Stimulated activated memory B cell treated with anti-CD40 and anti-IgM and Interleukin-4, amounts not matched to agents 10 μg/mL and 1 μg/mL and 100 μg/mL, for 72 hours (primary cell): ENCODE data around the gene PARVA.
A peak's percentile ranks its signal among the peaks of the same experiment; 100 is the strongest.

ENCODE experiments used
- ATAC-seq: fragments of 150-1000 bp; cut with Tn5 transposase; 2 replicates; pipeline ENCODE4 v1.10.0; 2021
- H3K27ac Mint-ChIP-seq: one replicate; pipeline ENCODE4 v1.8.0; 2022; ENCODE audit warnings: mild to moderate bottlenecking, mixed read lengths
- H3K27me3 Mint-ChIP-seq: one replicate; pipeline ENCODE4 v1.8.0; 2022; ENCODE audit warnings: mixed read lengths
- H3K36me3 Mint-ChIP-seq: one replicate; pipeline ENCODE4 v1.8.0; 2022; ENCODE audit warnings: mixed read lengths
- H3K4me1 Mint-ChIP-seq: one replicate; pipeline ENCODE4 v1.8.0; 2022; ENCODE audit warnings: mixed read lengths
- H3K4me3 Mint-ChIP-seq: one replicate; pipeline ENCODE4 v1.8.0; 2022; ENCODE audit warnings: mild to moderate bottlenecking, moderate library complexity, mixed read lengths
- H3K9me3 Mint-ChIP-seq: one replicate; pipeline ENCODE4 v1.8.0; 2022; ENCODE audit warnings: mixed read lengths

The PARVA gene

GRCh38 chr11:12469451-12469850 is 92.1 kb downstream of the PARVA start:
- Mint-ChIP-seq H3K4me1 (no peaks in the 10 kb centered on the region), H3K4me3 (no peak overlapping the region), H3K36me3 (no peaks in the 10 kb centered on the region), H3K27me3 (peaks cover 7% of the 10 kb centered on the region), H3K9me3 (peaks cover 4% of the 10 kb centered on the region), H3K27ac (no peak overlapping the region)
- ATAC-seq = no peak

DNA sequence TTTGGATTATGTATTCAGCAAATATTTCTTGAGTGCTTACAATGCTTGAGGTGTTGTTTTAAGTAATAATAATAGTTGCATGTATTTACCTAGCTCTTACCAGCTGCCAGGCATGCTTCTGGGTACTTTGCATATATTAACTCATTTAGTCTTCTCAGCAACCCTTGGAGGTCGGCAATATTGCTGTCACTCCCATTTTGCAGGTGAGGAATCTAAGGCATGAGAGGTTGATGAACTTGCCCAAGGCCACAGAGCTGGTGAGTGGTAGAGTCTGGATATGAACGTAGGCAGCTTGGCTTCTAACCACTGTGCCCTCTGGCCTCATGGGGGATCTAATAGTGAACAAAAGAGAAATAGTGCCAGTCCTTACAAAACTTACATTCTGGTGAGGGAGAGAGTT is 92.9 kb downstream of the PARVA start:
- peaks cover 3% of the 10 kb centered on the region for H3K9me3 Mint-ChIP-seq
- no peak for ATAC-seq
- no peak overlapping the region for H3K4me3 Mint-ChIP-seq
- no peak overlapping the region for H3K27ac Mint-ChIP-seq
- no peaks in the 10 kb centered on the region for H3K36me3 Mint-ChIP-seq
- no peaks in the 10 kb centered on the region for H3K4me1 Mint-ChIP-seq
- H3K27me3 Mint-ChIP-seq = peaks cover 7% of the 10 kb centered on the region

DNA sequence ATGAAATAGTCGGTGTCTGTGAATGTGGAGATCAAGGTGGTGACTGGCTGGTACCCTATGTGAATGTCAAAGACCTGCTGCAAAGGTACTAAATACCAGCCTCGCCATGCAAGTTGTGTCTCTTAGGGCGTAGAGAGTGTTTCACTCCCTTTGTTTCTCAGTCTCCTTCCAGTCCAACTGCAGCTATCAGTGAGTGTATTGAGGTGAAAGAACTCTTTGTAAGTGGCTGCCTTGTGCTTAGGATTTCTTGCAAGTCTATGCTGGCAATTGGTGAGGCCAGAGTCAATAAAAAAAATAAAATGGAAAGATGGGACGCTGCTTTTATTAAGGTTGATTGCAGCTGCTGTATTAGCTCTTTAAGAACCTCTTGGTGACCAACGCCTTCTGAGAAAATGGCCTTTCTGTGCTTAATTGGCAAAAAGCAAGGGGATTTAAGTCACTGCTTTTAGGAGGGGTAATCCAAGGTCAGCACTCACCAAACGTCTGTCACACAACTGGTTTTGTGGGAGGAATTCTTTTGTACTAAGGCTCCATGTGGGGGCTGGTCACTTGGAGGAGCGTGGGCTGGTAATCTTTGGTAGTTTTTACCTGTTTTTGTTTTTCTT is 95.1 kb downstream of the PARVA start:
- no peak for ATAC-seq
- Mint-ChIP-seq H3K27me3 (peaks cover 7% of the 10 kb centered on the region), H3K36me3 (no peaks in the 10 kb centered on the region), H3K4me3 (no peak overlapping the region), H3K27ac (no peak overlapping the region), H3K9me3 (no peaks in the 10 kb centered on the region), H3K4me1 (no peaks in the 10 kb centered on the region)

- Mint-ChIP-seq H3K27ac (no peak overlapping the region), H3K27me3 (peaks cover 7% of the 10 kb centered on the region), H3K36me3 (no peaks in the 10 kb centered on the region), H3K4me1 (no peaks in the 10 kb centered on the region), H3K9me3 (no peaks in the 10 kb centered on the region), H3K4me3 (no peak overlapping the region)
- ATAC-seq = no peak
Observed at GRCh38 chr11:12473381-12473780, 96.0 kb downstream of the PARVA start.

DNA sequence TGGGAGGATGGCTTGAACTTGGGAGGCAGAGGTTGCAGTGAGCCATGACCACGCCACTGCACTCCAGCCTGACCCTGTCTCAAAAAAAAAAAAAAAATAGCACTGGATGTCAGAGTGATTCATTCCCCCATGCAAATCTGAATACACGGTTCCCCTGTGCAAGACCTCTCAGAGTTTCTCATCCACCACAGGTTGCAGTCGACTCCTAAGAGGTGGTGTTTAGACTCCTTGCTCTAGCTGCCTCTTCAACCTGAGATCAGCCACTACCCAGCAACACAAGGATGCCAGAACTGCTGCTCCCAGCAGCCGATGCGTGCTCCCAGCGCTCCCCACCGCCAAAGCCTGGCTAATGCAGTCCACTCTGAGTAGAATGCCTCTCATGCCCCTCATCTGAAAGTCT is 97.5 kb downstream of the PARVA start:
- Mint-ChIP-seq H3K9me3 (no peaks in the 10 kb centered on the region), H3K4me1 (no peaks in the 10 kb centered on the region), H3K27ac (no peak overlapping the region), H3K4me3 (no peak overlapping the region), H3K27me3 (peaks cover 7% of the 10 kb centered on the region), H3K36me3 (no peaks in the 10 kb centered on the region)
- no peak for ATAC-seq

- H3K27ac Mint-ChIP-seq = no peak overlapping the region
- no peaks in the 10 kb centered on the region for H3K36me3 Mint-ChIP-seq
- H3K9me3 Mint-ChIP-seq = no peaks in the 10 kb centered on the region
- no peak for ATAC-seq
- H3K4me1 Mint-ChIP-seq = no peaks in the 10 kb centered on the region
- H3K27me3 Mint-ChIP-seq = no peaks in the 10 kb centered on the region
- no peak overlapping the region for H3K4me3 Mint-ChIP-seq
Observed at GRCh38 chr11:12478743-12479142, 101.4 kb downstream of the PARVA start.

- ATAC-seq = no peak
- no peak overlapping the region for H3K4me3 Mint-ChIP-seq
- H3K36me3 Mint-ChIP-seq = no peaks in the 10 kb centered on the region
- H3K27ac Mint-ChIP-seq = no peak overlapping the region
- peaks cover 3% of the 10 kb centered on the region for H3K9me3 Mint-ChIP-seq
- H3K4me1 Mint-ChIP-seq = no peaks in the 10 kb centered on the region
- peaks cover 6% of the 10 kb centered on the region for H3K27me3 Mint-ChIP-seq
Observed at GRCh38 chr11:12480401-12480800, 103.0 kb downstream of the PARVA start.

- Mint-ChIP-seq H3K27me3 (peaks cover 6% of the 10 kb centered on the region), H3K4me1 (no peaks in the 10 kb centered on the region), H3K27ac (no peak overlapping the region), H3K36me3 (no peaks in the 10 kb centered on the region), H3K9me3 (peaks cover 3% of the 10 kb centered on the region), H3K4me3 (no peak overlapping the region)
- ATAC-seq = no peak
Observed at GRCh38 chr11:12482839-12483238, 105.5 kb downstream of the PARVA start.

DNA sequence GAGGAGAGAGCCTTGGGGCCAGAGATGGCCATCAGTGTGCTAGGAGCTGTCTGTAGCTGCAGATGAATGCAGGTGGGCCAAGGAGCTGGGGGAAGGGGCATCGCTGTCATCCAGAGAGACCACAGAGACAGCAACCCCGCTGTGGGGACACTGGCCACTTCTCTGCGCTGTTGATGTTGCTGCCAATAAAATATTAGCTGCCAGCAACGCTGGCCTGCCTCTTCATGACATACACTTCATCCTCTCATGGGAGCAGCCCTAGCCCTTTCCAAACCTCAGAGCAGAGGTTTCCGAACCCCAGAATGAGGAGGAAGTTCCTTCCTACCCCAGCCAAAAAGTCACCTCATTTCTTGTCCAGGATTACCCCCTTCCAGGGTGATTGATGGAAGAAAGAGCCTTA is 106.2 kb downstream of the PARVA start:
- no peak for ATAC-seq
- no peak overlapping the region for H3K4me3 Mint-ChIP-seq
- H3K36me3 Mint-ChIP-seq = no peaks in the 10 kb centered on the region
- H3K4me1 Mint-ChIP-seq = no peaks in the 10 kb centered on the region
- no peak overlapping the region for H3K27ac Mint-ChIP-seq
- H3K9me3 Mint-ChIP-seq = peaks cover 6% of the 10 kb centered on the region
- peaks cover 6% of the 10 kb centered on the region for H3K27me3 Mint-ChIP-seq

GRCh38 chr11:12485328-12485727 is 108.0 kb downstream of the PARVA start:
- no peaks in the 10 kb centered on the region for H3K36me3 Mint-ChIP-seq
- no peak for ATAC-seq
- no peak overlapping the region for H3K4me3 Mint-ChIP-seq
- peaks cover 13% of the 10 kb centered on the region for H3K9me3 Mint-ChIP-seq
- H3K27ac Mint-ChIP-seq = no peak overlapping the region
- no peaks in the 10 kb centered on the region for H3K4me1 Mint-ChIP-seq
- peaks cover 6% of the 10 kb centered on the region for H3K27me3 Mint-ChIP-seq

GRCh38 chr11:12489246-12489772 is 111.9 kb downstream of the PARVA start:
- H3K4me3 Mint-ChIP-seq = no peak overlapping the region
- peaks cover 13% of the 10 kb centered on the region for H3K9me3 Mint-ChIP-seq
- no peaks in the 10 kb centered on the region for H3K36me3 Mint-ChIP-seq
- H3K27ac Mint-ChIP-seq = no peak overlapping the region
- peaks cover 6% of the 10 kb centered on the region for H3K27me3 Mint-ChIP-seq
- no peak for ATAC-seq
- no peaks in the 10 kb centered on the region for H3K4me1 Mint-ChIP-seq

DNA sequence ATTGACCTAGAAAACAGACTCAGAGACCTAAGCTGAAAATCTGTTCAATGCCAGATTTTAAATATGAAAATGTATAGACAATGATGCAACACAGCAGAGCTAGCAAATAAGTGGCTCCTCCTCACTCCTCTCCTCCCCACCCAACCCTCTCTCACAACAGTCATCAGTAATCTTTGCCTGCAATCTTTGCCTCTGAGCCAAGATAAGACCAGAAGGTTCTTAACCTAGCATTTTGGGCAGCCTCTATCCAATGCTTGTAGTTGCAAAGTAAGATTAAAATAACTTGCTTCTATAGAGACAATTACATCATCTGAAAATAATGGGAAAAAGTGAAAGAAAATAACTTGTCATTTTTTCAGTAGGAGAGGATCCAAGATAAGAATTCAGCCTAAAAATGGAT is 117.3 kb downstream of the PARVA start:
- no peak for ATAC-seq
- H3K4me3 Mint-ChIP-seq = no peak overlapping the region
- H3K27me3 Mint-ChIP-seq = no peaks in the 10 kb centered on the region
- H3K4me1 Mint-ChIP-seq = no peaks in the 10 kb centered on the region
- no peak overlapping the region for H3K27ac Mint-ChIP-seq
- H3K36me3 Mint-ChIP-seq = no peaks in the 10 kb centered on the region
- no peaks in the 10 kb centered on the region for H3K9me3 Mint-ChIP-seq

- Mint-ChIP-seq H3K27ac (no peak overlapping the region), H3K4me1 (no peaks in the 10 kb centered on the region), H3K36me3 (no peaks in the 10 kb centered on the region), H3K27me3 (no peaks in the 10 kb centered on the region), H3K4me3 (no peak overlapping the region), H3K9me3 (no peaks in the 10 kb centered on the region)
- ATAC-seq = peak; percentile 58
Observed at GRCh38 chr11:12496181-12497025, 119.0 kb downstream of the PARVA start.

DNA sequence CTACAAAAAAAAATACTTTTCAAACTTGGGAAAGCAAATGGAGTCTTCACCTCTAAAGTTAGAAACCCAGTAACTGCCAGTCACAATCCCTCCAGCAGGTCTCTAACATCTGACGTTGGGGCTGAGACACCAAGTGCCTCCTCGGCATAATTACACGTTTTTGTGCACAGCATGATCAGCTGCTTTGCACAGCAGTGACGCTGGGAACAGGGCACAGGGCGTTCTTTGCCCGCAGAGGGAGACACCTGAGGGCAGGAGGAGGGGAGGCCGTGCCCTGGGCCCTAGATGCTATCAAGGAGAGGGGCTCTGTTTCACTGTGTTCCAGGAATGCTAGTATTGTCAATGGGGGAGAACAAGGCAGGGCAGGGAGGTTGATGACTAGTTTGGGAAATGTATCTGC is 120.1 kb downstream of the PARVA start:
- Mint-ChIP-seq H3K27ac (no peak overlapping the region), H3K36me3 (no peaks in the 10 kb centered on the region), H3K27me3 (no peaks in the 10 kb centered on the region), H3K4me3 (no peak overlapping the region), H3K4me1 (no peaks in the 10 kb centered on the region), H3K9me3 (no peaks in the 10 kb centered on the region)
- ATAC-seq = no peak

- ATAC-seq = no peak
- Mint-ChIP-seq H3K4me3 (no peak overlapping the region), H3K27me3 (peaks cover 9% of the 10 kb centered on the region), H3K4me1 (no peaks in the 10 kb centered on the region), H3K9me3 (peaks cover 2% of the 10 kb centered on the region), H3K36me3 (no peaks in the 10 kb centered on the region), H3K27ac (no peak overlapping the region)
Observed at GRCh38 chr11:12499071-12499470, 121.7 kb downstream of the PARVA start.

- H3K9me3 Mint-ChIP-seq = peaks cover 2% of the 10 kb centered on the region
Observed at GRCh38 chr11:12502046-12502445, 124.7 kb downstream of the PARVA start.

More at GRCh38 chr11:12502046-12502445, 124.7 kb downstream of the PARVA start:
- H3K4me1 Mint-ChIP-seq = no peaks in the 10 kb centered on the region
- H3K27ac Mint-ChIP-seq = no peak overlapping the region
- no peak for ATAC-seq
- H3K27me3 Mint-ChIP-seq = peaks cover 9% of the 10 kb centered on the region
- no peak overlapping the region for H3K4me3 Mint-ChIP-seq
- no peaks in the 10 kb centered on the region for H3K36me3 Mint-ChIP-seq
